NCI-H2171 treated with DMSO at 0.1 percent for 48 hours (cell line): ENCODE data around the gene RHPN2.
"Not testable (repeated sequence)": the region's sequence is repeated elsewhere in the genome, so short reads cannot be mapped to it uniquely, and the experiment has no call there.

Source experiments
- DNase-seq: peaks from one replicate; lab custom pipeline; 2025; lab: John Stamatoyannopoulos, UW

The RHPN2 gene

DNA sequence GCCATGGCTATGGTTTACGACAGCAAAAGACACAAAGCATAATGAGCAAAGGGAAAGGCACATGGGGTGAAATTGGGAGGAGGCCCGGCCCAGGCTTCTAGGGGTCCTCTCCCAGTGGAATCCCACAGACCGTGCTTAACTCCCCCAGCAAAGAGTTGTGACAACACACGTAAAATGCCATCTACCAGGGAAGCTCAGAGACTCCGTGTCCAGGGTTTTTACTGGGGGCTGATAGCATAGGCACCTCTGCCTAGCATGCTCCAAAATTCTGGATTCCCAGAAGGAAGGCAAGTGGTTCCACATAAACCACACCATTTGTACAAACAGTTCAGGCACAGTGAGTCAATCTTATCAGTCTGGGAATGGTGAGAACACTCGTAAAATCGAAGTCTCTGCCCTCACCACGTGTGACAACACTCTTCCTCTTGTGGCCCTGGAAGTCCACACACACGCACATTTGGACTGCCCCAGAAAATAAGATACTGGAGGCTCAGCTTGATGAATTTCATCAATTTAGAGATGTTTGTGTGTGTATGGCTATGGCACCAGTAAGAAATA lies 34.9 kb downstream of the RHPN2 start:
- DNase-seq, result no peak

DNA sequence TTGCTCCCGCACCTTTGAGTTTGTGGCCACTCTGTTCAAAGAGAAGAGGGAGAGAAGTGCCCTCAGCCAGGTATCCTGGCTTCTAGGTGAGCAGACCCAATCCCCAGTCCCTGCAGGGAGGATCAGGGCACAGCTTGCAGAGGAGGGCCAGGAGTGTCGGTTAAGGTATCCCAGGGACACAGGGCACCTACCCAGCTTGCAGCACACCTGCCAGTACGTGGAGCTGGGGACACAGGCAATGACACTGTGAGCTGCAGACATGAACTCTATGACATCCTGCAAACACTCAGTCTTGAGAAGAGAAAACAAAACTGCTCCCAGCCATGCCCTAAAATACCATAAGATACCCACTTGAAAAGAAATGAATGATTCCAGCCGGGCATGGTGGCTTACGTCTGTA lies 38.1 kb downstream of the RHPN2 start:
- DNase-seq, result not testable (repeated sequence)

DNA sequence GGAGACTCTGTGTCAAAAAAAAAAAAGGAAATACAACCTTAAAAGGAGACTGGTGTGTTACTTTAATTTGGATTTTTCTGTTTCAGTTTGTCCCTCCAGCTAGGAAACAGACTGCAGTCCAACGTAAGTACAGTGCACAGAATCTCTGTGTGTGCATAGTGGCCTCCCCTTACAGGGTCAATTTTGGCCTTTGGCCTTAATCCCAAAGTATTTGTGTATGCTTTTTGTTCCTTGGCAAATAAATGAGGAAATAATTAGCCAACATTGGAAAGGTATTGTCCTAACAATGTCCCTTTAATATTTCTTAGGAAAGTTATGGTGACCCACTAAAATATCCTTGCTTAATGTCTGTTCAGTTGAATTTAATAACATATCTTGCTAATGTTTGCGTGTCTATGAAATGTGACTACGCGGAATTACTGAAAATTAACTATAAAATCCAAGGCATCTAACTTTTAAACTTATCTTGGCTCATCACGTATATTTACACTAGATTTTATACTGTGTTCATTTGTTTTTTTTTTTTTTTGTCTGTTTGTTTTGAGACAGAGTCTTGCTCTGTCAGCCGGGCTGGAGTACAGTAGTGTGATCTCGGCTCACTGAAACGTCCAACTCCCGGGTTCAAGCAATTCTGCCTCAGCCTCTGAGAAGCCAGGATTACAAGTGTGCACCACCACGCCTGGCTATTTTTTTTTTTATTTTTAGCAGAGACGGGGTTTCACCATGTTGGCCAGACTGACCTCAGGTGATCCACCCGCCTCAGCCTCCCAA lies 39.0 kb downstream of the RHPN2 start:
- DNase-seq, result not testable (repeated sequence)

DNA sequence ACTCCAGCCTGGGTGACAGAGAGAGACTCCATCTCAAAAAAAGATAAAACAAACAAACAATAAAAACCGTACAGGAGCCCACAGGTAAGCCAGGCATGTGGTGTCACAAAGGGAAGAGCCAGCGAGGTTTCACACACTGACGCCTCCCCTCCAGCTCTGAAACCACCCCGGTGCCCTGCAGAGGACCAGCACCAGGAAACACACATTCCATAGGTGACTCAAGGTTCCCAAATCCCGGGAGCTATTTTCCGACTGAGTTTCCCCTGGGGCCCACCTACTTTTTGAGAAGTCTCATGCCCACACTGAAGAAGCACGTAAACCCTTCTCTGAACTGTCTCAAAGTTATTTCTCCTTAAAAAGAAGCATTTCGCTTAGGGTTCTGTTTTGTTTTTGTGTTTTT lies 40.3 kb downstream of the RHPN2 start:
- no peak for DNase-seq

- DNase-seq, result no peak
These were observed 42.1 kb downstream of the RHPN2 start for GRCh38 chr19:33022472-33023116.

GRCh38 chr19:33010891-33011290 lies 53.8 kb downstream of the RHPN2 start:
- not testable (repeated sequence) for DNase-seq

DNA sequence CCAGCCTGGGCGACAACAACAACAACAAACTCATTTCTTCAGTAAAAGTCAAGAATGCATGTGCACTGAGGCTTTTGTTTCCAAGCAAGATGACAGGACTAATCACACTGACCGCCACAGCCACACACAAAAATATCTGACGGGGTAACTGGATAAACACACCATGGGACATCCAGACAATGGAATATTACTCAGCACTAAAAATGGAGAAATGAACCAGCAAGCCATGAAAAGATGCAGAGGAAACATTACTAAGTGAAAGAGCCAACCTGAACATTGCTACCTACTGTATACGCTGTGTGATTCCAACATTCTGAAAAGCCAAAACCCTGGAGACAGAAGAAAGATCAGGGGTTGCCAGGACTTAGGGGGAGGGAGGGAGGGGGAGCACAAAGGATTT lies 56.0 kb downstream of the RHPN2 start:
- DNase-seq, result no peak

DNA sequence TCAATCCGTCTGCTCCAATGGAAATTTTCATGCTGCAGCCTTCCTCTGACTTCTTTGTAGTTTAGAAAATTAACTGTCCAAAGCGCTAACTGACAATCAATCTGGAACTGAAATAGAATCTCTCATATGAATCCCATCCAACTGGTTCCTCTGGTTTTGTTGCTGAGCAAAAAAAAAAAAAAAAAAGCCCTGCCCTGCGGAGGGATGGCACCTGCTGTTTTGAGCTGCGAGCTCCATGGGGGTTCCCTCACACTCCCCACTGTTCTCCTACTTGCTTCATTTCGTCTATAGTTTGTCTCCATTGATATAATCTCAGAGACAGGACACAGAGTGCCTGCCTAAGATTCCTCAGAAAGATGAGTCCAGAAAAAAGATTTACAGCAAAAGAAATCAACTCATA lies 59.2 kb downstream of the RHPN2 start:
- DNase-seq, result peak; percentile 69

DNA sequence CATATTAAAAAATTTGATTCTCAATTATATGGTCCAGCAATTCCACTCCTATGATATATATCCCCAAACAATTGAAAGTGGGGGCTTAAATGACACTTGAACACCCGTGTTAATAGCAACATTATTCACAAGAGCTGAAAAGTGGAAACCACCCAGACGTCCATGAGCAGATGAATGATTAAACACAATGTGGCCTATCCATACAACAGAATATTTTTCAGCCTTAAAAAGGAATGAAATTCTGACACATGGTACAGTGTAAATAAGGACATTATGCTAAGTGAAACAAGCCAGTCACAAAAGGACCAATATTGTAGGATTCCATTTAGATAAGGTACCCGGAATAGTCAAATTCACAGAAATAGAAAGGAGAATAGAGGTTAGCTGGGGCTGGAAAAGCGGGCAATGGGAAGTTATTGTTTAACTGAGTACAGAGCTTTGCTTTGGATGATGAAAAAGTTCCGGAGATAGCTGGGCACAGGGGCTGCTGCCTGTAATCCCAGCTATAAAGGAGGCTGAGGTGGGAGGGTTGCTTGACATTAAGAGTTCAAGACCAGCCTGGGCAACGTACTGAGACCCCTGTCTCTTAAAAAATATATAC lies 61.2 kb downstream of the RHPN2 start:
- not testable (repeated sequence) for DNase-seq

GRCh38 chr19:33002126-33002865 lies 62.4 kb downstream of the RHPN2 start:
- peak; percentile 2 for DNase-seq

GRCh38 chr19:33000910-33001309 lies 63.8 kb downstream of the RHPN2 start:
- no peak for DNase-seq

DNA sequence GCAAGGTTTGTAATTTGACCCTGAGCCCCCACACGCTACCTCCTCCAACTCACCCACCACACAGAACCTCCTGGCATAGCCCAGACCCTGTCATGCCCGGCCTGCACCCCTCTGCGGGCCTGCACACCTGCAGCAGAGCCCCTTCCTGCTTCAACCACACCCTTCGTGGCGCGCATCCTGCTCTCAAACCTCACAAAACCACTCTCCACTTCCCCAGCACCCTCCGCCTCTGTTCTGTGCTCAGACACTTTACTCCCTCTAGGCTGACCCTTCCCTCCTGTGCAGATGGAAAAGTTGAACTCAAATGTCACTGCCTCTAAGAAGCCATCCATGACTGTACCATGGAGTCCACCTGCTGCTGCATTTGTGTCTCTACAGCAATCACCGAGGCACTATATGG lies 64.2 kb downstream of the RHPN2 start:
- DNase-seq, result no peak

- no peak for DNase-seq
These were observed 66.0 kb downstream of the RHPN2 start for GRCh38 chr19:32998722-32999121.

GRCh38 chr19:32997716-32998355 lies 66.9 kb downstream of the RHPN2 start:
- DNase-seq, result no peak

GRCh38 chr19:32997061-32997464 lies 67.6 kb downstream of the RHPN2 start:
- not testable (repeated sequence) for DNase-seq

GRCh38 chr19:32995966-32996365 lies 68.7 kb downstream of the RHPN2 start:
- DNase-seq, result not testable (repeated sequence)

DNA sequence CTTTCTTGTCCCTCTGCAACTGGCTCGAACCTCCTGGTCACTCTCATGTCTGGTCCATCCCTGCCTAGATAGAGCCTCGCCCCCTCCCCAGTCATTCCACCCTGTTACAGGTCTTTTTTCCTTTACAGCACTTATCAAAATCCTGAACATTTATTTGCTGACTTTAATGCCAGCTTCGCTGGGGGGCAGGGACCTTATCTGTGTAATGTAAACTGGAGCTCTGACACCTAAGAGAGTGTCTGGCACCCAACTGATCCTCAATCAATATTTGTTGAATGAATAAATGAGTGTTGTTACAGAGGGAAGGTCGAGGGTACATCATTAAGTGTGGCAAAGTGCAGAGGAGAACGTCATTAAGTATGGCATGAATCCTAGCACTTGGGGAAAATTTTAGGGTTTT lies 76.0 kb downstream of the RHPN2 start:
- DNase-seq, result no peak

DNA sequence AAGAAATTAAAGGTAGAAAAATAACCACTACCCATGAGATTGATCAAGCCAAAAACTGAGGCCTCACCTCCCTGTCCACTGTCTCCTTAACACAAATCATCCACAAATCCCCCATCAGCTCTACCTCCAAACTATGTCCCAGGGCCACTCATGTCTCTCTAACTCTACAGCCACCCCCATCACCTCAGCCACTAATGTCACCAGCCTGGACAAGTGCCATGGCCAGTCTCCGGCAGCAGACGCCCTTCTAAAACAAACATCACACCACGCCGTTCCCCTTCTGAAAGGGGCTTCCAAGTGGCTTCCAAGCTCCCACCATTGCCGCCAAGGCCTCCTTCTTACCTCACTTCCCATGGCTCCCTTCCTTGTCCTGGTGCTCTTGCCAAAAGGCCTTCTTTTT lies 76.4 kb downstream of the RHPN2 start:
- not testable (repeated sequence) for DNase-seq

DNA sequence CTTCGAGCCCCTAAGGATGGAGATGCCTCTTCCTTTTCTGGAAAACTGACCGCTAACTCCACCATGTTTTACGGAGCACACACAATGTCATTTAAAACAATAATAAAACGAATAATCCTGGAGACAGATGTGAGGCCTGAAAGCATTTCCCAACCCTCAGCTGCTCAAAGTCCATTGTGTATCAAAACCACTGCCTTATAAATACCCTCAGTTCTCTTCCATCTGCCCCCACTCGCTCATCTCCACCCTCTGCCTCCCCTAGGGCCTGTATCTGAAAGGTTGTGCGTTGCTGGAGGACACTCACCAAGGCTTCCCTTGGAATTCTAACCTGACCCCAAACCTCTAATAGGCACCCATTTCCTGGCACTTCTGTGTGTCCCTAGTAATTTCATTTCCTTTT lies 82.2 kb downstream of the RHPN2 start:
- DNase-seq, result not testable (repeated sequence)

DNA sequence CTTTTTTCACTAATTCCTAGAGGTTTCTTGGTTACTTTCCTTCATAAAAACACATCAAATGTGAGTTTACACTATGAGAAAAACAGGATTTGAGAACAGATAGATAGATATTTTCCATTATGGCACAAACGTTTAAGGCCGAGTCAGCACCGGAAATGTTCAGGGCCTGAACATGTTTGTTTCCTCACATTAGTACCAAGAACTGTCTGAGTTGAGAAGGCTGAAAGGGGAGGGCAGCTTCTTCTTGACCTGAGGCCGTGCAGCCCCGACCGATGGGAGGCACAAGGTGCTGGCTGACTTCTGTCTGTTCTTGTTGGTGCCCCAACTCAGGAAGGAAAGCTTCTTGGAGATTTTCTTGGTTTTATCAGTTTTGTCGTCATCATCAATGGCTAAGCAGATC lies 84.9 kb downstream of the RHPN2 start:
- DNase-seq, result not testable (repeated sequence)

GRCh38 chr19:32977813-32978212 lies 86.9 kb downstream of the RHPN2 start:
- not testable (repeated sequence) for DNase-seq

GRCh38 chr19:32977280-32977679 lies 87.4 kb downstream of the RHPN2 start:
- DNase-seq, result no peak
